ENCODE results near the gene GNL3L.

- TF ChIP-seq CTCF (IDR thresholded peaks at IDR 0.05; ENCODE audit: low read depth, low read length, missing input control) (no peak), ZBTB33 (IDR thresholded peaks at IDR 0.05) (no peak), GABPA (IDR thresholded peaks at IDR 0.05 in 1 of 2, conservative IDR thresholded peaks at IDR 0.05 in 1 of 2) (no peak), YY1 (IDR thresholded peaks at IDR 0.05) (no peak), RAD21 (IDR thresholded peaks at IDR 0.05) (no peak)
These were observed 30.4 kb downstream of the GNL3L start for GRCh38 chrX:54560411-54560810.
